ENCODE results near the gene PRSS57. TPM values are rescaled to one million over a fixed set of nuclear protein-coding genes. Genes with fewer than 3 reads are reported as not detected.
"Not testable (repeated sequence)": the region's sequence is repeated elsewhere in the genome, so short reads cannot be mapped to it uniquely, and the experiment has no call there.

The PRSS57 gene
- total RNA-seq, 1 donor from 2014 or later: not detected

GRCh38 chr19:723714-724113 lies 28.5 kb upstream of the PRSS57 start:
- no peak for DNase-seq (ENCODE audit: low read depth)

DNA sequence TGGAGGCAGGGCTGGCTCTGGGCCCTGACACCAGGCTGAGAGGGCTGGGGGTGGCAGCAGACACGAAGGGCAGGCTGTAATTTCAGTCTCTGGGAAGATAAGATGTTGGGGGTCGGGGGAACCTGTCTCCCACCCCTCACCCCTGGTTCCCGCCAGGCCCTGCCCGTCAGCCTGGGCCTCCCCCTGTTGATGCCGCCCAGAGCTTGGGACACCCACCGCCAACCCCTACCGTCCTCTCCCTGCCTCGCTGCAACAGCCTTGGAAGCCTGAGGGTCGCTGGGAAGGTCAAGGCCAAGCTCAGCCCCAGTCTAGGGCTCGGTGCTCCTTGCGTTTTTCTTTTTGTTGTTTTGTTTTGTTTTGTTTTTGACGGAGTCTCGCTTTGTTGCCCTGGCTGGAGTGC lies 28.0 kb upstream of the PRSS57 start:
- no peak for DNase-seq (ENCODE audit: low read depth)

DNA sequence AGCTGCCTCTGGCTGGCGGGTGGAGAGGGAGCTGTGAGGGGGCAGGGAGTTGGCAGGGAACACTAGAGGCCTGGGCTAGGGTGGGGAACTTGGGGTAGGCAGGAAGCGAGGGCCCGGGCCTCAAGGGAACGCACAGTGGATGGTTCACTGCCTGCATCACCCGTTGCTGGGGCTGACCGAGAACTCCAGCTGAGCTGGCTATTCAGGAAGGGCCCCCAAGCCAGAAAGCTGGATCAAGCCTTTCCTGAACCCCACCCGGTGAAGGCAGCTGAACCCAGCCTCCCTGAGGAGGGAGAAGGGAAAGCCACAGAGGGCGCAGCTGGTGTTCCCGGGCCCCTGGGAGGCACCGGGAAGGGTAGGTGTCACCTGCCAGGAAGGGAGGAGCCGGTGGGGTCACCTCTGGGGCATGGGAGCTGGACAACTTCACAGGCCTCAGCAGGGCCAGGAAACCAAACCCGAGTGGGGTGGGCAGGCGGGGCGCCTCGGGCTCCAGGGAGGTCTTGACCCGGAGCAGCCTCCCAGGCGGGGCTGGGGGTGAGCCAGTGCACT lies 27.4 kb upstream of the PRSS57 start:
- DNase-seq (ENCODE audit: low read depth): no peak

- DNase-seq (ENCODE audit: low read depth): no peak
Observed at GRCh38 chr19:720345-721160, 25.3 kb upstream of the PRSS57 start.

DNA sequence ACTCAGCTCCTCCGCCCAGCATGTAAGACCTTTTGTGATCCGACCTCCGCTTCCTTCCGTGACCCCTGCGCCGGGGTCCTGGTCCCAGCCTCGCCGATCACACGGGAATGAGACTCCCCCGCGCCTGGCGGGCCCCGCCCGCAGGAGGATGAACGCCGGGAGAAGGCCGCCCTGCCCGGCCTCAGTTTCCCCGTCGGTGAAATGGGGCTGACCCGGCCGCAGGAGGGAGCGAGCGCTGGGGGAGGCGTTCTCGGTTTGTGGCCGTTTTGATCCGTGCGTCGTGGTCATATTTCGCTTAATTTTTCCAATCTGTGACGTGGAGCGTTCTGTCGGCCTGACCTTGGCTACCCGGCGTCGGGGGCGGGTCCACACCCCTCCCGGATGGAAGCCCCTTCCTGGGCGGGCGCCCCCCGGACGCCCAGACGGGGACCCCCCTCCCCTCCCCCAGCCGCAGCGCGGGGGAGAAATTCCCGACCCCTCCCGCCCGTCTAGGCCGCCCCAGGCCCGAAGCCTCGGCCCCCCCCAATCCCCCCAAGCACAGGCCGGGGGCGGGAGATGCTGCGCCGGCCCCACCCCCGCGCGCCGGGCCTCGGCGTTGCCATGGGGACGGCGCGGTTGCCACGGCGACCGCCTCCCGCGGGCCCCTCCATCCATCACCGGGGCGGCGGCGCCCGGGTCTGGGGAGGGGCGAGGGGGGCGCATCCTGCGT lies 24.5 kb upstream of the PRSS57 start:
- DNase-seq (ENCODE audit: low read depth): no peak

GRCh38 chr19:718991-719512 lies 23.8 kb upstream of the PRSS57 start:
- no peak for DNase-seq (ENCODE audit: low read depth)

- no peak for DNase-seq (ENCODE audit: low read depth)
Observed at GRCh38 chr19:718251-718951, 23.1 kb upstream of the PRSS57 start.

DNA sequence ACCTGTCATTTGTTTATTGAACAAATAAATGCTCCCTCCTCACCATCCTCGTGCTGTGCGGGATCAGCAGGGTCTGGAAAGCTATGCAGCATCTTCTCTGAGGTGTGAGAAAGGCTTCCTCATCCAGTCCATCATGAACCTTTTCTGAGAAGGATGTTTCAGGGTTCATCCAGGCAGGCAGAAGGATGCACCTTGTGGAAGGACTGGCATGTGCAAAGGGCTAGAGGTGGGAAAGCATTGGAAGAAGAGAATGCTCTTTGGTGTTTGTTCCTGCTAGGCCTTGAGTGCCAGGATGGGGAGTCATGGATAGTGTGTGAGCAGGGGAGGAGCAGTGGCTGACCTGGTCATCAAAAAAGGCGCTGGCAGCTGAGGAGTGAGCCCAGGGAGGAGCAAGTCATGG lies 20.1 kb upstream of the PRSS57 start:
- DNase-seq (ENCODE audit: low read depth): no peak

GRCh38 chr19:711254-711653 lies 16.0 kb upstream of the PRSS57 start:
- DNase-seq (ENCODE audit: low read depth): no peak

DNA sequence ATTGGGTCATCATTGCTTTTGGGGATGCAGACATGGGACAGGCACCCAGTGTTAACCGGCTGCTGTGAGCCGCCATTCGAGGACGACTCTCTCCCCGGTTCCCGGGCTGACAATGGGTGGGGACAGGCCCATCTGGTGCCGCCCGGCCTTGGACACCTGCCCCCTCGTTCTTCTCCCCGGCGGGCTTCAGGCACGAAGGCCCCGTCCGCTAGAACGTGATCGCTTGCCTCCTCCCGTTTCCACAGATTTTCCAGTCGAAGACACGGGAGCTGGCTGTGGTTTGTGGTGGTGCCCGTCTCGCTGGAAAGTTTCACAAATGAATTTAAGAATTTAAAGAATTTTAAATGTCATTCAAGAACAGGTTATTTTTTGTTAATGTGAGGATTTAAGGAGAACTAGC lies 15.5 kb upstream of the PRSS57 start:
- no peak for DNase-seq (ENCODE audit: low read depth)

- DNase-seq (ENCODE audit: low read depth): no peak
Observed at GRCh38 chr19:709965-710571, 14.8 kb upstream of the PRSS57 start.

- DNase-seq (ENCODE audit: low read depth): no peak
Observed at GRCh38 chr19:709196-709964, 14.1 kb upstream of the PRSS57 start.

DNA sequence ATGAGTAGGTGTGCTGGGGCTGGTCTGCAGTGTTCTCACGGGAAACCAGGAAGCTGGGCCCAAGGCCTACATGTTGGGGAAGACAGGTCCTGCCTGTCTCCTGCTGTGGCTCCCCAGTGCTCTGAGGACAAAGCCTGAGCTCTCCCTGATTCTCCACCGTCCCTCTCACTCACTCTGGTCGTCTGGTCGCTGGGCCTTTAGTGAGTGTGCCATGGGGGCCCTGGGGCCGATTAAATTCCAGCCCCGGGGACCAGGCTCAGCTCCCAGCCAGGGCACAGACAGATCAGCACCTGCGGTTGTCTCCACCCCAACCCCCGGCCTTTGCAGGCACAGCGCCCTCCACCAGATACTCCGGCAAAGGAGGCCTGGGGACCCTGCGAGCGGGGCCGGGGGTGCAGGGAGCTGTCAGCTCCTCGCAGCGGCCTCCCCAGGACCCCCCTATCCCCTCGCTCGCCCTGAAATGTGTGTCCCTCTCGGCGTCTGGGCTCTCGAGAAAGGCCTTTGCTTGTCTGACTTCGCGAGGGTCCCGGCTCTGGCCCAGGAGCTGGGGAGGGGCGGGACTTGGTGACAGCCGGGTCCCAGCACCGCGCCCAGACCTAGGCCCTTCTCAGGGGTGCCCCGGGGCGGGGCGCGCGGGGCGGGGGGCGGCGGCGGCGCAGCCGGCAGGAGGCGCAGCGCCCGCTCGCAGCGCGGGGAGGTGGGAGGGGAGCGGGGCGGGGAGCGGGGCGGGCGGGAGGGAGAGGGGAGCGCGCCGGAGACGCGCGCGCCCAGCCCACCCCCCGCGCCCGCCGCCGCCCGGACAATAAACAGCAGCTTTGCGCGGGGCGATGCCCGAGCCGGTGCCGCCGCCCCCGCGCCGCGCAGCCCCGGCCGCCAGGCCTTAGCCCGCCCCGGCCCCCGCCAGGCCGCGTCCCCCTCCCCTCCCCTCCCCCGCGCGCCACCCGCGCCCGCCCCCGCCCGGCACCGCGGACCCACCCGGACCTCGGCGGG lies 13.2 kb upstream of the PRSS57 start, which contains the start of gene PALM:
PALM (plus strand) TSS at position 782 of the 990 bp plus-strand sequence. CDS start 212 bp downstream, outside the sequence.
- no peak for DNase-seq (ENCODE audit: low read depth)

DNA sequence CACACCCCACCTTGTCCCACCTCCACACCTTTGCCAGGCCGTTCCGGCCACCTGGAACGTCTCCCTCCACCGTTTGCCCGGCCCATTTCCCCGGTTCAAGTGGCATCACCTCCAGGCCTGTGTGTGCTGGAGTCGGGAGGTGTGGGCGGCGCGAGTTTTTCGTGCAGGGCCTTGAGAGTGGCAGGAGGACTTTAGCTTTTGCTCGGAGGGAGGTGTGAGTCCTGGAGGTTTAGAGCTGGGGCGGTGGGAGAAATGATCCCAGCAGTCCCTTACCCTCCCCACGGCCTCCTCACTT lies 9.1 kb upstream of the PRSS57 start:
- no peak for DNase-seq (ENCODE audit: low read depth)

DNA sequence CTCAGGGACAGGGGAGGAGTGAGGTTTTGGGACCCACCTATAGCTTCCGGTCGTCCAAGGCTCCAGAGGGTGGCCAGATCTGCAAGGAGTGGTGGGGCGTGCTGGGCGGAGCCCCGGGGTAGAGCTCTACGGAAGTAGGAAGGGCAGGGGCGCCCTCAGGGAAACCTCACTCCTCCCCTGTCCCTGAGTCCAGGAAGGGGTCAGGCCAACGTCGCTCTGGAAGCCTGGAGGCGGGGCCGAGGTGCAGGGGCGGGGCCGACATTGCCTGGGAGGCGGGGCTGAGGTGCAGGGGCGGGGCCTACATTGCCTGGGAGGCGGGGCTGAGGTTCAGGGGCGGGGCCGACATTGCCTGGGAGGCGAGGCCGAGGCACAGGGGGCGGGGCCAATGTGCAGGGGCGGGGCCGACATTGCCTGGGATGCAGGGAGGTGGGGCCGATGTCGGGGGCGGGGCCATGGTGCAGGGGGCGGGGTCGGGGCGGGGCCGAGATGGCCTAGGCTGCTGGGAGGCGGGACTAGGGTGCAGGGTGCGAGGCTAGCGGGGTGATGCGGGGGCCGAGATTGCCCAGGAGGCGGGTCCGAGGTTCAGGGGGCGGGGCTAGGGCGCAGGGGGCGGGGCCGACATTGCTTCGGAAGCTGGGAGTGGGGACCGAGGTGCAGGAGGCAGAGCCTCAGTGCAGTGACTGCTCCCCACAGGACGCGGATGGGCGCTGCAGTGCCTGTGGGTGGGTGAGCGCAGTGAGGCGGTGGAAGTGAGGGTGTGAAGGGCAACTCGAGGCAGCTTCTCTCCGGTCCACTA lies 8.6 kb upstream of the PRSS57 start:
- DNase-seq (ENCODE audit: low read depth): no peak

DNA sequence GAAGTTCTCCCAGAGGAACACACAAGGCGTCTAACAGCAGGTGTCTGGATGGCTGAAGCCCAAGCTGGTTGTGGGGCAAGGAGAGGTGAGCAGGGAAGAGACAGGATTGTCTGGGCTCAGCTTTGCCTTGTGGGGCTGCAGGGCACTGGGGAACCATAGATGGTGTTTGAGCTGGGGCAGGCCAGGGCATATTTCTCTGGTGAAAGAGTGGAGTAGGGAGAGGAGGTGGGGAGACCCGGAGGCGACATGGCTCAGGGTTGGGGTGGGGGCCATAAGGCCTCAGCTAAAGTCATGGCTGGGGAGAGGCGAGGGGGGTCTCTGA lies 8.0 kb upstream of the PRSS57 start:
- no peak for DNase-seq (ENCODE audit: low read depth)

DNA sequence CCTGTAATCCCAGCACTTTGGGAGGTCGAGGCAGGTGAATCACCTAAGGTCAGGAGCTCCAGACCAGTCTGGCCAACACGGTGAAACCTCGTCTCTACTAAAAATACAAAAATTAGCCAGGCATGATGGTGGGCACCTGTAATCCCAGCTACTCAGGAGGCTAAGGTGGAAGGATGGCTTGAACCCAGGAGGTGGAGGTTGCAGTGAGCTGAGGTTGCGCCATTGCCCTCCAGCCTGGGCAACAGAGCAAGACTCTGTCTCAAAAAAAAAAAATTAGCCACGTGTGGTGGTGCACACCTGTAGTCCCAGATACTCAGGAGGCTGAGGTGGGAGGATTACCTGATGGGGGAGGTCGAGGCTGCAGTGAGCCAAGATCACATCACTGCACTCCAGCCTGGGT lies 7.6 kb upstream of the PRSS57 start:
- not testable (repeated sequence) for DNase-seq (ENCODE audit: low read depth)

- DNase-seq (ENCODE audit: low read depth): not testable (repeated sequence)
Observed at GRCh38 chr19:699885-700284, 4.6 kb upstream of the PRSS57 start.

DNA sequence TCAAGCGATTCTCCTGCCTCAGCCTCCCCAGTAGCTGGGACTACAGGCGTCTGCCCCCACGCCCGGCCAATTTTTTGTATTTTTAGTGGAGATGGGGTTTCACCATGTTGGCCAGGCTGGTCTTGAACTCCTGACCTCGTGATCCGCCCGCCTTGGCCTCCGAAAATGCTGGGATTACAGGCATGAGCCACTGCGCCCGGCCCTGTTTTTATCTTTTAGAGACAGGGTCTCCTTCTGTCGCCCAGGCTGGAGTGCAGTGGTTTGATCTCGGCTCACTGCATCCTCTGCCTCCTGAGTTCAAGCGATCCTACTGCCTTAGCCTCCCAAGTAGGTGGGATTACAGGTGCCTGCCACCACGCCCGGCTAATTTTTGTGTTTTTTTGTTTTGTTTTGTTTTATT lies 3.3 kb upstream of the PRSS57 start:
- DNase-seq (ENCODE audit: low read depth): not testable (repeated sequence)

All from myocyte (in vitro differentiated cells).